OCI-LY7 (cell line): ENCODE measurements around the gene FAM114A1. TPM values are rescaled to one million over a fixed set of nuclear protein-coding genes. Genes with fewer than 3 reads are reported as not detected.

Experiments
- BruUV-seq: library from RNA; stranded (reverse); fragments of 400-500 nt; replicated peaks from 2 replicates; lab custom pipeline; 2021; lab: Mats Ljungman, UMichigan
- CTCF ChIA-PET: fragments of 300-600 bp; sonication (Branson Sonifier 250); formaldehyde crosslinking; loops from one replicate; lab custom pipeline; 2022; ENCODE audit warnings: antibody characterized with exemption; ENCODE audit not compliant: unreplicated experiment; lab: Charles Lee
- POLR2A ChIA-PET: fragments of 300-600 bp; sonication (Branson Sonifier 250); formaldehyde crosslinking; loops from one replicate; lab custom pipeline; 2022; ENCODE audit warnings: antibody characterized with exemption; lab: Charles Lee
- DNase-seq: peaks from one replicate; pipeline ENCODE4 v3.0.0-alpha.2; 2015; ENCODE audit warnings: low spot score
- H2AFZ ChIP-seq: fragments of 200-600 bp; sonication (generic), shearing (Covaris generic); 2 replicates; pipeline ENCODE4 v1.6.1; 2014; ENCODE audit warnings: mild to moderate bottlenecking, antibody characterized with exemption, low read length, moderate library complexity
- H3K27ac ChIP-seq: fragments of 200-600 bp; sonication (generic); 2 replicates; pipeline ENCODE4 v1.5.1; 2014; ENCODE audit warnings: mixed run types, low read depth, mild to moderate bottlenecking, moderate library complexity, low read length, inconsistent platforms; ENCODE audit not compliant: poor library complexity, severe bottlenecking
- H3K36me3 ChIP-seq: fragments of 200-600 bp; sonication (generic); 2 replicates; pipeline ENCODE4 v1.6.1; 2014; ENCODE audit warnings: mild to moderate bottlenecking, antibody characterized with exemption, low read length, moderate library complexity, mixed read lengths; ENCODE audit not compliant: insufficient read depth
- H3K4me1 ChIP-seq: fragments of 200-600 bp; sonication (generic); 2 replicates; pipeline ENCODE4 v1.5.1; 2014; ENCODE audit warnings: mild to moderate bottlenecking, low read length; ENCODE audit not compliant: insufficient read depth, poor library complexity, severe bottlenecking
- H3K4me2 ChIP-seq: fragments of 200-600 bp; sonication (generic); 2 replicates; pipeline ENCODE4 v1.6.1; 2014; ENCODE audit warnings: mild to moderate bottlenecking, low read length
- H3K4me3 ChIP-seq: fragments of 200-600 bp; sonication (generic); 2 replicates; pipeline ENCODE4 v1.5.1; 2014; ENCODE audit warnings: mild to moderate bottlenecking, low read depth, low read length; ENCODE audit not compliant: poor library complexity, severe bottlenecking
- H3K79me2 ChIP-seq: fragments of 200-600 bp; sonication (generic); 2 replicates; pipeline ENCODE4 v1.6.1; 2016; ENCODE audit warnings: low read depth, mild to moderate bottlenecking, low read length, moderate library complexity, mixed read lengths; ENCODE audit not compliant: insufficient read depth
- H3K9me2 ChIP-seq: fragments of 200-600 bp; sonication (generic); 2 replicates; pipeline ENCODE4 v1.6.1; 2016; ENCODE audit warnings: mild to moderate bottlenecking, low read length, mixed read lengths; ENCODE audit not compliant: insufficient read depth
- H3K9me3 ChIP-seq: fragments of 200-600 bp; sonication (generic); 2 replicates; pipeline ENCODE4 v1.6.1; 2014; ENCODE audit warnings: mild to moderate bottlenecking, mixed run types, low read length, mixed read lengths
- H4K20me1 ChIP-seq: fragments of 200-600 bp; sonication (generic); 2 replicates; pipeline ENCODE4 v1.6.1; 2014; ENCODE audit warnings: mild to moderate bottlenecking, antibody characterized with exemption, low read length, moderate library complexity, mixed read lengths; ENCODE audit not compliant: insufficient read depth
- CTCF ChIP-seq: fragments of 200-600 bp; sonication (generic); conservative IDR thresholded peaks from 2 replicates; pipeline ENCODE4 v1.5.1; 2014; ENCODE audit warnings: mild to moderate bottlenecking, antibody characterized with exemption, low read length, moderate library complexity, mixed read lengths
- EZH2phosphoT487 ChIP-seq: fragments of 200-600 bp; sonication (generic); IDR thresholded peaks from 2 replicates; pipeline ENCODE4 v1.6.1; 2018; ENCODE audit warnings: low read depth, borderline replicate concordance, mild to moderate bottlenecking, mixed run types, antibody characterized with exemption, low read length, moderate library complexity, mixed read lengths
- intact Hi-C: fragments of 100-400 bp; cut with micrococcal nuclease; formaldehyde crosslinking; loops from one replicate; pipeline ENCODE4 v1.10.0; 2022; ENCODE audit not compliant: unreplicated experiment
- total RNA-seq, 2 experiments: library from RNA; depleted of rRNA in 1 of 2; stranded (reverse); fragments of >200 nt in 1 of 2; shearing (Covaris generic) in 1 of 2; gene quantifications; 2 replicates each; pipeline ENCODE4 v1.2.3, GENCODE V29; 2014 to 2022

FAM114A1 gene
- total RNA-seq, 2 experiments from 2014 or later = not detected

- Histone ChIP-seq H3K4me1 (no peaks in the 10 kb centered on the region), H3K4me2 (no peak overlapping the region), H3K36me3 (no peaks in the 10 kb centered on the region), H3K79me2 (no peaks in the 10 kb centered on the region), H3K4me3 (no peak overlapping the region), H3K9me2 (no peaks in the 10 kb centered on the region), H3K9me3 (no peaks in the 10 kb centered on the region), H3K27ac (no peak overlapping the region), H4K20me1 (no peaks in the 10 kb centered on the region), H2AFZ (no peak overlapping the region)
- TF ChIP-seq CTCF = no peak
- no peak for TF ChIP-seq EZH2phosphoT487
- no TSS peak for BruUV-seq
- no peak for DNase-seq
- intact Hi-C loops = no loop called here
- ChIA-PET POLR2A (interaction anchor here (1.0 to 1.2 kb wide), 3 partner anchors 13 to 181 kb away, joined by 3 to 4 read pairs (median 3); no protein-coding TSS in a partner anchor), CTCF (no interaction called here)
These were observed 59.3 kb downstream of the FAM114A1 start for GRCh38 chr4:38926896-38927295.

- Histone ChIP-seq H3K4me2 (no peak overlapping the region), H3K4me1 (no peaks in the 10 kb centered on the region), H3K36me3 (no peaks in the 10 kb centered on the region), H3K9me2 (no peaks in the 10 kb centered on the region), H2AFZ (no peak overlapping the region), H4K20me1 (no peaks in the 10 kb centered on the region), H3K27ac (no peak overlapping the region), H3K79me2 (no peaks in the 10 kb centered on the region), H3K4me3 (no peak overlapping the region), H3K9me3 (no peaks in the 10 kb centered on the region)
- intact Hi-C loops = no loop called here
- DNase-seq = no peak
- ChIA-PET CTCF (no interaction called here), POLR2A (no interaction called here)
- BruUV-seq = no TSS peak
- TF ChIP-seq EZH2phosphoT487 (no peak), CTCF (no peak)
These were observed 61.0 kb downstream of the FAM114A1 start for GRCh38 chr4:38928568-38928967.

- no peak overlapping the region for H2AFZ ChIP-seq
- no peak for DNase-seq
- H3K4me1 ChIP-seq = no peaks in the 10 kb centered on the region
- no peak overlapping the region for H3K4me3 ChIP-seq
- no peaks in the 10 kb centered on the region for H3K36me3 ChIP-seq
- BruUV-seq = no TSS peak
- no peaks in the 10 kb centered on the region for H3K9me3 ChIP-seq
- ChIA-PET POLR2A (no interaction called here), CTCF (no interaction called here)
- H3K9me2 ChIP-seq = no peaks in the 10 kb centered on the region
- intact Hi-C loops = no loop called here
- no peak for TF ChIP-seq CTCF
- no peak for TF ChIP-seq EZH2phosphoT487
- H4K20me1 ChIP-seq = no peaks in the 10 kb centered on the region
- H3K4me2 ChIP-seq = no peak overlapping the region
- no peaks in the 10 kb centered on the region for H3K79me2 ChIP-seq
- no peak overlapping the region for H3K27ac ChIP-seq
These were observed 61.4 kb downstream of the FAM114A1 start for GRCh38 chr4:38928974-38929373.
